SK-N-SH (cell line): ENCODE results near the gene CPXM1. TPM values are rescaled to one million over a fixed set of nuclear protein-coding genes. Genes with fewer than 3 reads are reported as not detected.

Source experiments
- CTCF ChIA-PET: fragments of 300-600, 350-600 bp; formaldehyde crosslinking; extraction: SDS; loops from one replicate; lab custom pipeline; 2021; lab: Yijun Ruan, JAX
- POLR2A ChIA-PET: fragments of 350-600 bp; sonication (Branson Sonifier 250); formaldehyde crosslinking; extraction: SDS; loops from one replicate; lab custom pipeline; 2020; ENCODE audit warnings: antibody characterized with exemption, inconsistent platforms; lab: Yijun Ruan, JAX
- DNase-seq: peaks from one replicate; pipeline ENCODE4 v3.0.0; 2012
- H2AFZ ChIP-seq: fragments of 200-600 bp; sonication (generic); 2 replicates; pipeline ENCODE4 v1.8.1; 2016; ENCODE audit warnings: antibody characterized with exemption, mild to moderate bottlenecking, low read depth
- H3F3A ChIP-seq: fragments of 200-600 bp; sonication (generic); replicated peaks from 2 replicates; pipeline ENCODE3; 2016; ENCODE audit warnings: antibody characterized with exemption, mild to moderate bottlenecking; ENCODE audit not compliant: insufficient read depth
- H3K27ac ChIP-seq, 2 experiments: fragments of 200-500 bp in 1 of 2; fragments of 200-600 bp in 1 of 2; sonication (Bioruptor generic) in 1 of 2; sonication (generic), shearing (Covaris generic) in 1 of 2; 2 replicates each; pipeline versions ENCODE4 v1.5.1 to v1.6.1; 2014 to 2016; ENCODE audit warnings: low read depth in 2 of 2, inconsistent platforms in 1 of 2, low read length in 1 of 2, mild to moderate bottlenecking in 1 of 2, mixed read lengths in 1 of 2
- H3K27me3 ChIP-seq: fragments of 200-600 bp; sonication (generic), shearing (Covaris generic); 2 replicates; pipeline ENCODE4 v1.6.1; 2016; ENCODE audit warnings: mixed run types; ENCODE audit not compliant: insufficient read depth
- H3K36me3 ChIP-seq, 2 experiments: fragments of 200-500 bp in 1 of 2; fragments of 200-600 bp in 1 of 2; sonication (Bioruptor generic) in 1 of 2; sonication (generic) in 1 of 2; replicated peaks in 1 of 2; 2 replicates each; pipeline versions ENCODE3 to v1.5.1; 2014 to 2016; ENCODE audit warnings: low read length in 1 of 2, mild to moderate bottlenecking in 1 of 2; ENCODE audit not compliant: insufficient read depth in 2 of 2, control insufficient read depth in 1 of 2
- H3K4me1 ChIP-seq, 2 experiments: fragments of 200-500 bp in 1 of 2; fragments of 200-600 bp in 1 of 2; sonication (Bioruptor generic) in 1 of 2; sonication (generic), shearing (Covaris generic) in 1 of 2; 2 replicates each; pipeline versions ENCODE4 v1.5.1 to v1.6.1; 2014 to 2016; ENCODE audit warnings: low read depth in 1 of 2, low read length in 1 of 2, mixed run types in 1 of 2; ENCODE audit not compliant: insufficient read depth in 2 of 2, control insufficient read depth in 1 of 2
- H3K4me2 ChIP-seq: fragments of 200-600 bp; sonication (generic), shearing (Covaris generic); 2 replicates; pipeline ENCODE4 v1.6.1; 2017; ENCODE audit warnings: mixed run types
- H3K4me3 ChIP-seq, 2 experiments: fragments of 200-500 bp in 1 of 2; fragments of 200-600 bp in 1 of 2; sonication (Bioruptor generic) in 1 of 2; sonication (generic), shearing (Covaris generic) in 1 of 2; 2 replicates each; pipeline versions ENCODE4 v1.5.1 to v1.8.1; 2014 to 2016; ENCODE audit warnings: low read depth in 2 of 2, inconsistent platforms in 1 of 2, low read length in 1 of 2, mild to moderate bottlenecking in 1 of 2, mixed read lengths in 1 of 2, moderate library complexity in 1 of 2
- H3K79me2 ChIP-seq: fragments of 200-600 bp; sonication (generic); 2 replicates; pipeline ENCODE4 v1.8.1; 2017; ENCODE audit warnings: mild to moderate bottlenecking; ENCODE audit not compliant: insufficient read depth
- H3K9ac ChIP-seq: fragments of 200-600 bp; sonication (generic); 2 replicates; pipeline ENCODE4 v1.6.1; 2017; ENCODE audit warnings: mixed run types
- H3K9me2 ChIP-seq: fragments of 200-600 bp; sonication (generic); 2 replicates; pipeline ENCODE4 v1.6.1; 2017; ENCODE audit warnings: mixed run types
- H3K9me3 ChIP-seq: fragments of 200-600 bp; sonication (generic); 2 replicates; pipeline ENCODE4 v1.6.1; 2017; ENCODE audit warnings: mixed run types, mild to moderate bottlenecking, moderate library complexity
- H4K20me1 ChIP-seq: fragments of 200-600 bp; sonication (generic); 2 replicates; pipeline ENCODE4 v1.6.1; 2017; ENCODE audit warnings: mild to moderate bottlenecking, mixed run types; ENCODE audit not compliant: insufficient read depth
- FOXM1 ChIP-seq: IDR thresholded peaks from 2 replicates; pipeline ENCODE4 v1.4.0; 2012; ENCODE audit warnings: low read depth, mild to moderate bottlenecking
- GABPA ChIP-seq: IDR thresholded peaks from 2 replicates; pipeline ENCODE4 v1.4.0; 2012; ENCODE audit warnings: low read depth, mild to moderate bottlenecking
- GATA2 ChIP-seq: sonication (generic); formaldehyde crosslinking; IDR thresholded peaks from 2 replicates; pipeline ENCODE4 v1.5.0; 2020; ENCODE audit warnings: mild to moderate bottlenecking, missing genetic modification reagents
- IRF3 ChIP-seq: fragments of 150-350 bp; IDR thresholded peaks from 2 replicates; pipeline ENCODE4 v1.6.1; 2016; ENCODE audit warnings: mild to moderate bottlenecking, low read depth, low read length
- JUND ChIP-seq: IDR thresholded peaks from 2 replicates; pipeline ENCODE4 v1.4.0; 2012
- MXI1 ChIP-seq: IDR thresholded peaks from 2 replicates; pipeline ENCODE4 v1.6.1; 2012; ENCODE audit warnings: mild to moderate bottlenecking, low read depth, low read length, improper control_type of control experiment
- NFIC ChIP-seq: IDR thresholded peaks from 2 replicates; pipeline ENCODE4 v1.4.0; 2012; ENCODE audit warnings: borderline replicate concordance
- NRF1 ChIP-seq: IDR thresholded peaks from 2 replicates; pipeline ENCODE4 v1.6.1; 2012; ENCODE audit warnings: low read depth, mild to moderate bottlenecking, low read length
- POLR2AphosphoS5 ChIP-seq: IDR thresholded peaks from 2 replicates; pipeline ENCODE4 v1.6.1; 2012; ENCODE audit warnings: low read depth, low read length
- RCOR1 ChIP-seq: fragments of 150-350 bp; IDR thresholded peaks from 2 replicates; pipeline ENCODE4 v1.6.1; 2017; ENCODE audit warnings: antibody characterized with exemption, low read length
- REST ChIP-seq: IDR thresholded peaks from 2 replicates; pipeline ENCODE4 v1.6.1; 2012; ENCODE audit warnings: mild to moderate bottlenecking, low read depth, low read length, moderate library complexity
- RFX5 ChIP-seq: IDR thresholded peaks from 2 replicates; pipeline ENCODE4 v1.6.1; 2012; ENCODE audit warnings: mild to moderate bottlenecking, improper control_type of control experiment, low read length
- RXRA ChIP-seq: IDR thresholded peaks from 2 replicates; pipeline ENCODE4 v1.4.0; 2012; ENCODE audit warnings: low read depth, mild to moderate bottlenecking, borderline replicate concordance
- SIN3A ChIP-seq: IDR thresholded peaks from 2 replicates; pipeline ENCODE4 v1.6.1; 2012; ENCODE audit warnings: low read depth, mild to moderate bottlenecking, low read length, moderate library complexity, borderline replicate concordance
- TAF1 ChIP-seq: IDR thresholded peaks from 2 replicates; pipeline ENCODE4 v1.6.1; 2012; ENCODE audit warnings: low read depth, mild to moderate bottlenecking, low read length, moderate library complexity, borderline replicate concordance
- TCF12 ChIP-seq: IDR thresholded peaks from 2 replicates; pipeline ENCODE4 v1.4.0; 2012
- TEAD4 ChIP-seq: IDR thresholded peaks from 2 replicates; pipeline ENCODE4 v1.4.0; 2012; ENCODE audit warnings: mild to moderate bottlenecking, borderline replicate concordance; ENCODE audit not compliant: insufficient read depth
- USF2 ChIP-seq: fragments of 150-350 bp; IDR thresholded peaks from 2 replicates; pipeline ENCODE4 v1.6.1; 2017; ENCODE audit warnings: antibody characterized with exemption, low read length, low read depth, borderline replicate concordance
- ZBTB33 ChIP-seq: IDR thresholded peaks from 2 replicates; pipeline ENCODE4 v1.4.0; 2012; ENCODE audit warnings: low read depth, borderline replicate concordance
- WGBS: methylation state at CpG from one replicate; pipeline ENCODE4 v1.1.6; 2017; ENCODE audit warnings: low lambda C conversion rate; 5-methylcytosine and 5-hydroxymethylcytosine counted together
- polyA plus RNA-seq, 3 experiments: library from polyadenylated mRNA; depleted of rRNA; stranded (reverse); fragments of >200 nt; gene quantifications; 2 replicates each; pipeline ENCODE4 v1.2.3, GENCODE V29; 2012
- TF ChIP-seq, protein P1 (sequence below): IDR thresholded peaks from 2 replicates; pipeline ENCODE4 v1.4.0; 2012; ENCODE audit warnings: low read depth, borderline replicate concordance

Gene CPXM1
- polyA plus RNA-seq, 1 of the 3 experiments (the other 2 are of a cell fraction): 99.9 TPM

GRCh38 chr20:2814076-2814475 is 13.6 kb upstream of the CPXM1 start:
- no peaks in the 10 kb centered on the region for H4K20me1 ChIP-seq
- no peaks in the 10 kb centered on the region for H3K36me3 ChIP-seq
- H3K9me2 ChIP-seq: no peaks in the 10 kb centered on the region
- peak; percentile 12 for DNase-seq
- no peak overlapping the region for H3K4me3 ChIP-seq
- 78% methylated on average over 1 of the region's 1 CpG for WGBS
- peaks cover 13% of the 10 kb centered on the region for H3F3A ChIP-seq
- H3K4me2 ChIP-seq: peak overlapping the region; percentile 83
- H3K79me2 ChIP-seq: no peaks in the 10 kb centered on the region
- no peak for TF ChIP-seq MXI1
- TF ChIP-seq GATA2 (CRISPR knock-in tag): no peak
- TF ChIP-seq USF2: no peak
- TF ChIP-seq, protein P1, sequence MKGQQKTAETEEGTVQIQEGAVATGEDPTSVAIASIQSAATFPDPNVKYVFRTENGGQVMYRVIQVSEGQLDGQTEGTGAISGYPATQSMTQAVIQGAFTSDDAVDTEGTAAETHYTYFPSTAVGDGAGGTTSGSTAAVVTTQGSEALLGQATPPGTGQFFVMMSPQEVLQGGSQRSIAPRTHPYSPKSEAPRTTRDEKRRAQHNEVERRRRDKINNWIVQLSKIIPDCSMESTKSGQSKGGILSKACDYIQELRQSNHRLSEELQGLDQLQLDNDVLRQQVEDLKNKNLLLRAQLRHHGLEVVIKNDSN: no peak
- TF ChIP-seq TCF12: no peak
- TF ChIP-seq NRF1: no peak
- no peak for TF ChIP-seq JUND
- no peak for TF ChIP-seq REST
- TF ChIP-seq ZBTB33: no peak
- no peak for TF ChIP-seq SIN3A
- no peak for TF ChIP-seq FOXM1
- no peak for TF ChIP-seq RXRA
- TF ChIP-seq GABPA: no peak
- TF ChIP-seq IRF3: no peak
- no peak for TF ChIP-seq RCOR1
- TF ChIP-seq TEAD4: no peak
- no peak for TF ChIP-seq NFIC
- no peak for TF ChIP-seq TAF1
- no peak for TF ChIP-seq RFX5
- TF ChIP-seq POLR2AphosphoS5: no peak
- peaks cover 11% of the 10 kb centered on the region for H3K9me3 ChIP-seq
- peak overlapping the region; percentile 45 to 72; a peak in 3 of 4 replicates for H3K27ac ChIP-seq
- 0 out of 2 replicates have a peak overlapping the region, but pooled peaks have one; percentile 31 for H3K9ac ChIP-seq
- peaks cover 10 to 18% of the 10 kb centered on the region in 2 experiments; a peak in 2 of 4 replicates for H3K4me1 ChIP-seq
- CTCF ChIA-PET: interaction anchor here (1.4 kb wide), 1 partner anchor 13 kb away, joined by 3 read pairs; no protein-coding TSS in a partner anchor
- no peak overlapping the region for H2AFZ ChIP-seq
- H3K27me3 ChIP-seq: no peaks in the 10 kb centered on the region
- POLR2A ChIA-PET: interaction anchor here (1.1 kb wide), 1 partner anchor 14 kb away, joined by 5 read pairs; the partner anchor contains the start of gene CPXM1
